ENCODE data around the gene MGMT. TPM values are rescaled to one million over a fixed set of nuclear protein-coding genes. Genes with fewer than 3 reads are reported as not detected.

The MGMT gene
- total and polyA plus RNA-seq, 2 of the 4 experiments (the other 2 are of a cell fraction), result 11.5 to 17.8 TPM

DNA sequence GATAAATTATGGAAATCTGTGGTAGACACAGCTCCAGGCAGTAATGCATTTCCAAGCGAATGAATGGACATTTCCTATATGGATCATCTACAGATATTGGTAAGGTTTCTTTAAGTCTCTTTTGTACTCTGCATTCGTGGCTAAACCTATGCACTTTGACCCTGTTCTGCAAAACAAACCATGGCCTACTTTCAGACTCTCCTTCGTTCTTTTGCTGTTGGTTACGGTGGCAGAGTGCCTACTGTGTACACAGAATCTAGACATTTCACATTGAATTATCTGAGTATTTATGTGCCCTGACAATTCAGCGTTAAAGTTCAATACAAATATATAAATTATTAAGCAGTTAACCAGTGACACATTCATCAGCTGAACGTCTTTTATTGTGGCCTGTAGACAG is 93.3 kb downstream of the MGMT start:
- H2AK9ac ChIP-seq (replicated peaks; ENCODE audit: low read depth, low read length, poor library complexity), result no peak overlapping the region
- H2BK15ac ChIP-seq (ENCODE audit: low read depth, low read length), result no peak overlapping the region
- POLR2A ChIA-PET (ENCODE audit: unreplicated experiment), result no interaction called here
- in situ Hi-C loops (cut with MboI; ENCODE audit: low sequenced_read_pairs), result no loop called here
- no peak overlapping the region for H4K91ac ChIP-seq (ENCODE audit: insufficient read depth, low read depth, low read length)
- no TSS peak for BruUV-seq (replicated peaks)
- no peaks in the 10 kb centered on the region for H3K4me1 ChIP-seq (ENCODE audit: control insufficient read depth, insufficient read depth, low read length)
- ATAC-seq (ENCODE audit: low read depth), result no peak
- H4K5ac ChIP-seq (ENCODE audit: low read depth, low read length), result no peak overlapping the region
- H3K79me1 ChIP-seq (ENCODE audit: low read depth in 1 of 2, low read length in 2 of 2), result no peaks in the 10 kb centered on the region
- no peak overlapping the region for H2AFZ ChIP-seq (replicated peaks; ENCODE audit: low read length, poor library complexity)
- CTCF ChIA-PET, result no interaction called here
- H3K4me2 ChIP-seq (ENCODE audit: low read depth, low read length), result no peak overlapping the region
- H3K4ac ChIP-seq (ENCODE audit: low read depth, low read length), result no peak overlapping the region
- no peak overlapping the region for H3K9ac ChIP-seq (ENCODE audit: low read depth, low read length)
- H3K36me3 ChIP-seq (ENCODE audit: control insufficient read depth, insufficient read depth, low read length), result no peaks in the 10 kb centered on the region; the same call in 1 of the 2 replicates
- no peak overlapping the region for H2BK120ac ChIP-seq (ENCODE audit: low read depth, low read length)
- no CpG with 5 or more reads among the region's 6 CpGs for WGBS, 2 experiments (ENCODE audit: extremely low coverage in 2 of 2, insufficient read length in 1 of 2)
- H4K20me1 ChIP-seq (ENCODE audit: insufficient read depth, low read length), result no peaks in the 10 kb centered on the region
- no peak overlapping the region for H3K18ac ChIP-seq (ENCODE audit: low read depth, low read length)
- H3K23ac ChIP-seq (ENCODE audit: low read depth, low read length), result no peak overlapping the region
- H3K56ac ChIP-seq (ENCODE audit: extremely low read depth, insufficient read depth, low read length), result no peak overlapping the region
- DNase-seq, result no peak
- no peak for TF ChIP-seq CHD1 (IDR thresholded peaks at IDR 0.05; ENCODE audit: low read depth, low read length)
- no peak for TF ChIP-seq FOS (IDR thresholded peaks at IDR 0.05; ENCODE audit: low read depth, low read length)
- no peak for TF ChIP-seq RFX5 (IDR thresholded peaks at IDR 0.05; ENCODE audit: low read depth, low read length)
- TF ChIP-seq RAD21 (IDR thresholded peaks at IDR 0.05; ENCODE audit: low read length), result no peak
- TF ChIP-seq, protein P1, sequence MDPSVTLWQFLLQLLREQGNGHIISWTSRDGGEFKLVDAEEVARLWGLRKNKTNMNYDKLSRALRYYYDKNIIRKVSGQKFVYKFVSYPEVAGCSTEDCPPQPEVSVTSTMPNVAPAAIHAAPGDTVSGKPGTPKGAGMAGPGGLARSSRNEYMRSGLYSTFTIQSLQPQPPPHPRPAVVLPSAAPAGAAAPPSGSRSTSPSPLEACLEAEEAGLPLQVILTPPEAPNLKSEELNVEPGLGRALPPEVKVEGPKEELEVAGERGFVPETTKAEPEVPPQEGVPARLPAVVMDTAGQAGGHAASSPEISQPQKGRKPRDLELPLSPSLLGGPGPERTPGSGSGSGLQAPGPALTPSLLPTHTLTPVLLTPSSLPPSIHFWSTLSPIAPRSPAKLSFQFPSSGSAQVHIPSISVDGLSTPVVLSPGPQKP (IDR thresholded peaks at IDR 0.05; ENCODE audit: borderline replicate concordance, low read depth, low read length), result no peak
- no peak for TF ChIP-seq MXI1 (IDR thresholded peaks at IDR 0.05; ENCODE audit: borderline replicate concordance, low read depth, low read length)
- no peak for TF ChIP-seq MAFK (IDR thresholded peaks at IDR 0.05; ENCODE audit: low read depth, low read length)
- TF ChIP-seq POLR2A (IDR thresholded peaks at IDR 0.05; ENCODE audit: low read depth, low read length), result no peak
- TF ChIP-seq, protein P2, sequence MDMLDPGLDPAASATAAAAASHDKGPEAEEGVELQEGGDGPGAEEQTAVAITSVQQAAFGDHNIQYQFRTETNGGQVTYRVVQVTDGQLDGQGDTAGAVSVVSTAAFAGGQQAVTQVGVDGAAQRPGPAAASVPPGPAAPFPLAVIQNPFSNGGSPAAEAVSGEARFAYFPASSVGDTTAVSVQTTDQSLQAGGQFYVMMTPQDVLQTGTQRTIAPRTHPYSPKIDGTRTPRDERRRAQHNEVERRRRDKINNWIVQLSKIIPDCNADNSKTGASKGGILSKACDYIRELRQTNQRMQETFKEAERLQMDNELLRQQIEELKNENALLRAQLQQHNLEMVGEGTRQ (IDR thresholded peaks at IDR 0.05; ENCODE audit: low read depth, low read length), result no peak
- no peak for TF ChIP-seq BHLHE40 (IDR thresholded peaks at IDR 0.05; ENCODE audit: low read depth, low read length)
- TF ChIP-seq, protein P3, sequence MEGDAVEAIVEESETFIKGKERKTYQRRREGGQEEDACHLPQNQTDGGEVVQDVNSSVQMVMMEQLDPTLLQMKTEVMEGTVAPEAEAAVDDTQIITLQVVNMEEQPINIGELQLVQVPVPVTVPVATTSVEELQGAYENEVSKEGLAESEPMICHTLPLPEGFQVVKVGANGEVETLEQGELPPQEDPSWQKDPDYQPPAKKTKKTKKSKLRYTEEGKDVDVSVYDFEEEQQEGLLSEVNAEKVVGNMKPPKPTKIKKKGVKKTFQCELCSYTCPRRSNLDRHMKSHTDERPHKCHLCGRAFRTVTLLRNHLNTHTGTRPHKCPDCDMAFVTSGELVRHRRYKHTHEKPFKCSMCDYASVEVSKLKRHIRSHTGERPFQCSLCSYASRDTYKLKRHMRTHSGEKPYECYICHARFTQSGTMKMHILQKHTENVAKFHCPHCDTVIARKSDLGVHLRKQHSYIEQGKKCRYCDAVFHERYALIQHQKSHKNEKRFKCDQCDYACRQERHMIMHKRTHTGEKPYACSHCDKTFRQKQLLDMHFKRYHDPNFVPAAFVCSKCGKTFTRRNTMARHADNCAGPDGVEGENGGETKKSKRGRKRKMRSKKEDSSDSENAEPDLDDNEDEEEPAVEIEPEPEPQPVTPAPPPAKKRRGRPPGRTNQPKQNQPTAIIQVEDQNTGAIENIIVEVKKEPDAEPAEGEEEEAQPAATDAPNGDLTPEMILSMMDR (conservative IDR thresholded peaks at IDR 0.05; ENCODE audit: low read depth, low read length), result no peak
- no peak for TF ChIP-seq CEBPB (IDR thresholded peaks at IDR 0.05; ENCODE audit: low read depth, low read length)
- no peak for TF ChIP-seq RCOR1 (IDR thresholded peaks at IDR 0.05; ENCODE audit: insufficient replicate concordance, low read length)
- H3K9me1 ChIP-seq (ENCODE audit: insufficient read depth, low read length), result no peaks in the 10 kb centered on the region
- H3K9me3 ChIP-seq (ENCODE audit: control insufficient read depth, insufficient read depth, low read length), result peaks cover 2% of the 10 kb centered on the region
- no peak overlapping the region for H2BK20ac ChIP-seq (ENCODE audit: low read depth, low read length)
- H3K27ac ChIP-seq (ENCODE audit: insufficient read depth, low read length), result no peak overlapping the region
- H3K4me3 ChIP-seq (ENCODE audit: insufficient read depth, low read depth, low read length), result no peak overlapping the region
- no peak overlapping the region for H3K14ac ChIP-seq (replicated peaks; ENCODE audit: low read depth, low read length)
- H4K8ac ChIP-seq (ENCODE audit: low read depth in 2 of 2, low read length in 2 of 2), result no peak overlapping the region
- H2AK5ac ChIP-seq (ENCODE audit: low read depth, low read length), result no peak overlapping the region
- no peak overlapping the region for H2BK5ac ChIP-seq (ENCODE audit: low read depth, low read length, poor library complexity, severe bottlenecking)
- intact Hi-C loops (cut with micrococcal nuclease), result no loop called here
- H3K27me3 ChIP-seq (ENCODE audit: control insufficient read depth, insufficient read depth, low read length), result no peaks in the 10 kb centered on the region
- dilution Hi-C loops (cut with HindIII; ENCODE audit: low sequenced_read_pairs, unreplicated experiment), result no loop called here

All from IMR-90 (cell line).